ENCODE results near the gene TBC1D9. TPM values are rescaled to one million over a fixed set of nuclear protein-coding genes. Genes with fewer than 3 reads are reported as not detected.

The TBC1D9 gene
- total RNA-seq, 1 donor from 2014 or later = 25.5 TPM

- intact Hi-C loops (cut with DNase I) = no loop called here
- H3K9me3 ChIP-seq = no peaks in the 10 kb centered on the region
- DNase-seq (ENCODE audit: low spot score in 2 of 2) = no peak
- peaks cover 0 to 4% of the 10 kb centered on the region in 2 donors for H3K4me1 ChIP-seq
- no peak overlapping the region for H3K4me3 ChIP-seq
- no peak overlapping the region for H3K27ac ChIP-seq
- no peaks in the 10 kb centered on the region for H3K36me3 ChIP-seq
- TF ChIP-seq, protein P1, sequence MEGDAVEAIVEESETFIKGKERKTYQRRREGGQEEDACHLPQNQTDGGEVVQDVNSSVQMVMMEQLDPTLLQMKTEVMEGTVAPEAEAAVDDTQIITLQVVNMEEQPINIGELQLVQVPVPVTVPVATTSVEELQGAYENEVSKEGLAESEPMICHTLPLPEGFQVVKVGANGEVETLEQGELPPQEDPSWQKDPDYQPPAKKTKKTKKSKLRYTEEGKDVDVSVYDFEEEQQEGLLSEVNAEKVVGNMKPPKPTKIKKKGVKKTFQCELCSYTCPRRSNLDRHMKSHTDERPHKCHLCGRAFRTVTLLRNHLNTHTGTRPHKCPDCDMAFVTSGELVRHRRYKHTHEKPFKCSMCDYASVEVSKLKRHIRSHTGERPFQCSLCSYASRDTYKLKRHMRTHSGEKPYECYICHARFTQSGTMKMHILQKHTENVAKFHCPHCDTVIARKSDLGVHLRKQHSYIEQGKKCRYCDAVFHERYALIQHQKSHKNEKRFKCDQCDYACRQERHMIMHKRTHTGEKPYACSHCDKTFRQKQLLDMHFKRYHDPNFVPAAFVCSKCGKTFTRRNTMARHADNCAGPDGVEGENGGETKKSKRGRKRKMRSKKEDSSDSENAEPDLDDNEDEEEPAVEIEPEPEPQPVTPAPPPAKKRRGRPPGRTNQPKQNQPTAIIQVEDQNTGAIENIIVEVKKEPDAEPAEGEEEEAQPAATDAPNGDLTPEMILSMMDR (IDR thresholded peaks at IDR 0.05) = no peak
- H3K27me3 ChIP-seq = no peaks in the 10 kb centered on the region
Observed at GRCh38 chr4:140705625-140706275, 50.4 kb downstream of the TBC1D9 start.

- intact Hi-C loops (cut with DNase I) = no loop called here
- Histone ChIP-seq H3K27me3 (no peaks in the 10 kb centered on the region), H3K27ac (no peak overlapping the region), H3K4me1 (peaks cover 0 to 4% of the 10 kb centered on the region in 2 donors), H3K4me3 (no peak overlapping the region), H3K36me3 (peaks cover 0 to 4% of the 10 kb centered on the region in 2 donors), H3K9me3 (no peaks in the 10 kb centered on the region)
- TF ChIP-seq, protein P1 (IDR thresholded peaks at IDR 0.05) = no peak
- no peak for DNase-seq (ENCODE audit: low spot score in 2 of 2)
Observed at GRCh38 chr4:140704964-140705363, 51.2 kb downstream of the TBC1D9 start.

DNA sequence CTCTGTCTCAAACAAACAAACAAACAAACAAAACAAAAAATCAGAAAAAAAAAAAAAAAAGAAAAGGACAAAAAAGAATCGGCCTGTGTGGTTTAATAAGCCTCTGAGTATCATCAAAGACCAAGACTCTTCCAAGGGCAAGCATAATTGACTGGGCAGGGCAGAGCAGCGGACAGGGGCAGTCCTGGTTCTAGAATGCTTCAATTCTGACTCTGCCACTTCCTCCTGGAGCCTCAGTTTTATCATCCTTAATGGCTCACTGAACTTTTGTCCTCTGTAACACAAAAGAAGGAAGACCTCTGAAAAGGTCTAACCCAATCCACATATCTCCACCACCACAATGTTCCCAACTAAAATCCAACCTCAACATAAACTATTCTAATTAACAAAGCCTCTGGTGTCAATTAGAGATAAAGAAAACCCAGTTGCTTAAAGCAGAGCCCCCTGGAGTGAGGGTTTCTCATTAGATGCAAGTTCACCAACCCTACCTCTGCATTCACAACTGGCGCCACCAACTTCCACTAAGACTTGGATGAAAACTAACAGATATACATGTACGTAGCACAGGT lies 51.7 kb downstream of the TBC1D9 start:
- H3K4me1 ChIP-seq = peaks cover 0 to 4% of the 10 kb centered on the region in 2 donors
- no peak overlapping the region for H3K27ac ChIP-seq
- no peaks in the 10 kb centered on the region for H3K9me3 ChIP-seq
- DNase-seq (ENCODE audit: low spot score in 2 of 2) = no peak
- H3K27me3 ChIP-seq = no peaks in the 10 kb centered on the region
- intact Hi-C loops (cut with DNase I) = no loop called here
- no peak overlapping the region for H3K4me3 ChIP-seq
- TF ChIP-seq, protein P1 (IDR thresholded peaks at IDR 0.05) = no peak
- peaks cover 0 to 4% of the 10 kb centered on the region in 2 donors for H3K36me3 ChIP-seq

- Histone ChIP-seq H3K27me3 (no peaks in the 10 kb centered on the region), H3K36me3 (peaks cover 0 to 4% of the 10 kb centered on the region in 2 donors), H3K9me3 (no peaks in the 10 kb centered on the region), H3K4me1 (peaks cover 0 to 4% of the 10 kb centered on the region in 2 donors), H3K27ac (no peak overlapping the region), H3K4me3 (no peak overlapping the region)
- DNase-seq (ENCODE audit: low spot score in 2 of 2) = no peak
- intact Hi-C loops (cut with DNase I) = no loop called here
- TF ChIP-seq, protein P1 (IDR thresholded peaks at IDR 0.05) = no peak
Observed at GRCh38 chr4:140703463-140703862, 52.7 kb downstream of the TBC1D9 start.

- no peak for DNase-seq (ENCODE audit: low spot score in 2 of 2)
- Histone ChIP-seq H3K27me3 (no peaks in the 10 kb centered on the region), H3K27ac (no peak overlapping the region), H3K36me3 (peaks cover 0 to 4% of the 10 kb centered on the region in 2 donors), H3K9me3 (no peaks in the 10 kb centered on the region), H3K4me3 (no peak overlapping the region), H3K4me1 (peaks cover 0 to 4% of the 10 kb centered on the region in 2 donors)
- TF ChIP-seq, protein P1 (IDR thresholded peaks at IDR 0.05) = no peak
- intact Hi-C loops (cut with DNase I) = no loop called here
Observed at GRCh38 chr4:140702096-140702757, 54.0 kb downstream of the TBC1D9 start.
